HG03521 (cell line): ENCODE results near the gene OR5K3.

Experiments
- ATAC-seq: cut with Tn5 transposase; IDR thresholded peaks from one replicate; pipeline ENCODE4 v1.9.1; 2021; ENCODE audit warnings: mild to moderate bottlenecking, moderate library complexity; ENCODE audit not compliant: unreplicated experiment

Gene OR5K3

DNA sequence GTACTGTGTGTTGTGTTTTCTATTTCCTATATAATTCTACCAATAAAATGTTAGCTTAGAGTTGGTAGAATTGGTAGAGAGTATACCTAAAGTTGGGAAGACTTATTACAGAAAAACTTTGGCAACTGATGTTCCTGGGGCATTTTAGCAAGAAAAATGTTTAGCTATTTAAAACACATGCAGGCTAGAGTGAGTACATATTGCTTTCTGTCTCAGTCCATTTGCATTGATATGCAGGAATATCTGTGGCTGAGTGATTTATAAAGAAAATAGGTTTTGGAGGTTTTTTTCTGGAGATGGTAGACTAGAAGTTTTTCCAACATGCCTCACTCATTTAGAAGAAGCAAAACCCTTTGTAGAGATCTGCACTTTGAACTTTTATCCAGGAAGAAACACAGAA is 42.1 kb downstream of the OR5K3 start:
- ATAC-seq = no peak

DNA sequence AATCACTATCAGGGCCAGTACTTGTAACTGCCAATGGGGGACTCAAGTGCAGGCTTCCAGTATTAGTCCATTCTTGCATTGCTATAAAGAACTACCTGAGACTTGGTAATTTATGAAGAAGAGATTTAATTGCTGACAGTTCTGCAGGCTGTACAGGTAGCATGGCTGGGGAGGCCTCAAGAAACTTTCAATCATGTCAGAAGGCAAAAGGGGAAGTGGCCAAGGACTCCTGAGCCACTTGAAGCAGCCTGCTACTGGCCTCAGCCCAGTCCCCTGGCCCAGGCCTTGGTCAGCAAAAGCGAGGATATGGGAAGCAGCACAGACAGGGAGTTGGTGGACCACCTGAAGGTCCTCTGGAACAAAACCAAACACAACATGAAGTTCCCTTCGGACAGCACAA is 43.3 kb downstream of the OR5K3 start:
- ATAC-seq = no peak

DNA sequence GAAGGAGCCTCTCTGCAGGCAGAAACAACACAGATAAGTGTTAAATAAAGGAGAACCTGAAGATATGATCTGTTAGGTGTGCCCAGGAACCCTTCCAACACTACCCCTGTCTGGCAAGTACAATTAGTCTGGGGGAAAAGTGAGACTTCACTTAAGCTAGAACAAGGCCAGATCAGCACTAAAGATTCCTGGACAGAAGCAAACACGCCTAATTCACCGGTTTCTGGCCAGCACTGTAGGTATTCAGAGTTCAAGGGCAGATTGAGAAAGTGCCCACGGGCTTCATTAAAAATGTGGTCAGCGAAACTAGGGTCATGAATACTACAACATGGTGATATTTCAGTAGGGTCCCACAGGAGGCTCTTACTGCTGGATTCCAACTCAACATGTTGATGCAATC is 43.9 kb downstream of the OR5K3 start:
- no peak for ATAC-seq

DNA sequence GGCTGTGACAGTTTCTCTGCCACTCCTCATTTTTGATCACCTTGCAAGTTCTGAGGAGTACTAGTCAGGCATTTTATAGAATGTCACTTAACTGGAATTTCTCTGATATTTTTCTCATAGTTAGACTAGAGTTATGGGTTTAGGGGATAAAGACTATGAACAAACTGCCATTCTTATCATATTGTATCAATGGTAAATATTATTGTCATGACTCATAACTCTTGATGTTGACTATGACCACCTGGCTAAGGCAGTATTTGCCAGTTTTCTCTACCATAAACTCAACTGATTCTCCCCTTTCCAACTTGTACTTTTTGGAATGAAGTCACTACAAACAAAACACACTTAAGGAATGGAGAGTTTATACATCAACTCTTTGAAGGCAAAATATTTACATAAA is 49.8 kb downstream of the OR5K3 start:
- ATAC-seq = no peak
